ENCODE data around the gene MLIP. TPM values are rescaled to one million over a fixed set of nuclear protein-coding genes. Genes with fewer than 3 reads are reported as not detected.

Gene MLIP
- total RNA-seq, 1 experiment from 2014 or later, result 0.59 TPM

GRCh38 chr6:54086439-54086838, 24.8 kb upstream of the MLIP start:
- ChIA-PET CTCF (no interaction called here), RAD21 (ENCODE audit: low non-redundant PET in 1 of 2, low total read pairs in 2 of 2, uncharacterized antibody in 2 of 2, unreplicated experiment in 2 of 2) (no interaction called here), POLR2A (no interaction called here)
- no peak overlapping the region for H3K9ac ChIP-seq (ENCODE audit: low read length)
- no peaks in the 10 kb centered on the region for H3K79me2 ChIP-seq (ENCODE audit: insufficient read depth, low read length)
- no peak for DNase-seq (ENCODE audit: low read depth, low spot score)
- H3K4me2 ChIP-seq (ENCODE audit: low read length), result no peak overlapping the region
- ATAC-seq, result no peak
- no TSS peak for BruUV-seq (replicated peaks)
- no peak overlapping the region for H3K27ac ChIP-seq (ENCODE audit: low read depth, low read length)
- H3K27me3 ChIP-seq (ENCODE audit: insufficient read depth, low read length), result no peaks in the 10 kb centered on the region
- intact Hi-C loops (cut with micrococcal nuclease), result no loop called here
- no peak overlapping the region for H3K4me3 ChIP-seq (replicated peaks in 1 of 2; ENCODE audit: low read depth in 1 of 2, low read length in 2 of 2)
- no peaks in the 10 kb centered on the region for H3K9me2 ChIP-seq (ENCODE audit: insufficient read depth)
- TF ChIP-seq FOSL1 (IDR thresholded peaks at IDR 0.05; ENCODE audit: low read depth) (no peak), POLR2AphosphoS5 (IDR thresholded peaks at IDR 0.05; ENCODE audit: low read depth, low read length) (no peak), POLR2A (IDR thresholded peaks at IDR 0.05; ENCODE audit: borderline replicate concordance, extremely low read depth, insufficient read depth, insufficient read length) (no peak), EZH2phosphoT487 (IDR thresholded peaks at IDR 0.05; ENCODE audit: borderline replicate concordance) (no peak), SIN3A (IDR thresholded peaks at IDR 0.05; ENCODE audit: low read depth) (no peak), MAX (IDR thresholded peaks at IDR 0.05) (no peak), ZNF274 (IDR thresholded peaks at IDR 0.05; ENCODE audit: low read depth, low read length) (no peak), ATF3 (IDR thresholded peaks at IDR 0.05) (no peak), EZH2 (IDR thresholded peaks at IDR 0.05) (no peak), CEBPB (IDR thresholded peaks at IDR 0.05; ENCODE audit: low read depth) (no peak), SP1 (IDR thresholded peaks at IDR 0.05; ENCODE audit: low read depth) (no peak), EGR1 (IDR thresholded peaks at IDR 0.05; ENCODE audit: low read depth) (no peak), ZFX (IDR thresholded peaks at IDR 0.05) (no peak), SRF (IDR thresholded peaks at IDR 0.05; ENCODE audit: low read depth) (no peak), CBX3 (IDR thresholded peaks at IDR 0.05; ENCODE audit: low read depth) (no peak), JUND (IDR thresholded peaks at IDR 0.05) (no peak), YY1 (IDR thresholded peaks at IDR 0.05; ENCODE audit: extremely low read depth, insufficient replicate concordance, low read depth, low read length) (no peak)
- no peak overlapping the region for H2AFZ ChIP-seq (ENCODE audit: low read depth, low read length, poor library complexity, severe bottlenecking)
- no peaks in the 10 kb centered on the region for H3K9me3 ChIP-seq (ENCODE audit: control insufficient read depth in 1 of 2, insufficient read depth in 1 of 2, low read depth in 1 of 2, low read length in 2 of 2)
- H3K4me1 ChIP-seq (ENCODE audit: control insufficient read depth in 1 of 2, insufficient read depth in 2 of 2, low read length in 2 of 2), result no peaks in the 10 kb centered on the region; a peak in 1 of 4 replicates
- H4K20me1 ChIP-seq (ENCODE audit: insufficient read depth), result no peaks in the 10 kb centered on the region
- no peaks in the 10 kb centered on the region for H3K36me3 ChIP-seq (ENCODE audit: control insufficient read depth in 1 of 2, insufficient read depth in 2 of 2, low read length in 2 of 2)

Data from HCT116 (cell line).